GM19035 (cell line): Measurements from ENCODE around the gene PPP1R27.

Experiments used
- ATAC-seq: cut with Tn5 transposase; IDR thresholded peaks from one replicate; pipeline ENCODE4 v1.9.1; 2021; ENCODE audit not compliant: unreplicated experiment

PPP1R27 gene, protein sequence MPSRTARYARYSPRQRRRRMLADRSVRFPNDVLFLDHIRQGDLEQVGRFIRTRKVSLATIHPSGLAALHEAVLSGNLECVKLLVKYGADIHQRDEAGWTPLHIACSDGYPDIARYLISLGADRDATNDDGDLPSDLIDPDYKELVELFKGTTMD

DNA sequence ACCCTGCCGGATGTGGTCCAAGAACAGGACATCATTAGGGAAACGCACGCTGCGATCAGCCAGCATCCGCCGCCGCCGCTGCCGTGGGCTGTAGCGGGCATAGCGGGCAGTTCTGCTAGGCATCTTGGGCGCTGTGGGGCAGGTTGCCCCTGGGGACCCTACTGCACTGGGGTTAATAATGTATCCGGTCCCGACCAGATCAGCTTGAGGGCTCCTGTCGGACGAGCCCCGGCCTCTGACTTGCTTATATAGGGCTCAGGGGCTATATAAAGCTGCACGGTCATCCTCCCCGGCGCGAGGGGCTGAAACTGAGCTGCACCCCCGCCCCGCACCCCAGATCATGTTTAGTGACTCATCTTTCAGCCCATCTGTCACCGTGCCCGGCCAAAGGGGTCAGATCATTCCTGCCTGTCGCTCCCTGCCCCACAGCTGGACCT lies at the start of gene PPP1R27:
Gene PPP1R27 (minus strand): TSS at position 220 of the 437 bp plus-strand sequence. CDS start 97 bp downstream, at position 123.
- ATAC-seq = no peak

DNA sequence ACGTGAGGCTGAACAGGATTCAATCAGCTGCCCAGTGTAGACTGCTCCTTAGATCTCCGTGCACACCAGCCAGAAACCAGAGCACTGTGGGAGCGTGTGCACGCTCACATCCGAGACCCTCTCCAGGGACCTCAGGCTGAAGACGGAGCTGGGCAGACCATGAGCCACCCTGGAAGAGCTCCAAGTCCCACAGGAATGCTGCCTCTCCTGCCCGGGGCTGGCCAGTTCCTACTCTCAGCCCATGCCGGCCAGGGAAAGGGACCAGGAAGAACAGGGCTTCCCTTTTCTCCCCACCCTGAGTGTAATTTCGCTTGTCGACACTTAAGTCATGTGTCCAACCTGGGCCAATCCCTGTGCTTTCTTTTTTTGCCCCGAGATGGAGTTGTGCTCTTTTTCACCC lies 49.7 kb upstream of the PPP1R27 start:
- no peak for ATAC-seq

DNA sequence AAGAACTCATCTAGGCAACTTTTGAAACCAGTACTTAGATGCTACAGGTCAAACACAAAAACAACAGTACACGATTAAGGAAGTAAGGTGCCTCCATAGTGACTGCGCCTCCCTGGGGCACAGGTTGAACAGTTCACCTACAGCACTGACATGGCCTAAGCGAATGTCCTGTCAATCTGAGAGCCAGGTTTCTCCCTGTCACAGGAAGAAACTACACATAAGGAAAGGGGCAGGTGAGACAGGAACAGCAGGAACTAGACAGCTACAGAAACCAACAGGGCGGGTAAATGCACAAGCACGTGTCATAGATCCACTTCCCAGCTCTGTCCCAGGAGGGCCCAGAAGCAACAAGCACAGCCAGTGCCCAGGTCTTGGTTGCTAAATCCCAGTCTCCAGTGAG lies 44.3 kb upstream of the PPP1R27 start:
- no peak for ATAC-seq

DNA sequence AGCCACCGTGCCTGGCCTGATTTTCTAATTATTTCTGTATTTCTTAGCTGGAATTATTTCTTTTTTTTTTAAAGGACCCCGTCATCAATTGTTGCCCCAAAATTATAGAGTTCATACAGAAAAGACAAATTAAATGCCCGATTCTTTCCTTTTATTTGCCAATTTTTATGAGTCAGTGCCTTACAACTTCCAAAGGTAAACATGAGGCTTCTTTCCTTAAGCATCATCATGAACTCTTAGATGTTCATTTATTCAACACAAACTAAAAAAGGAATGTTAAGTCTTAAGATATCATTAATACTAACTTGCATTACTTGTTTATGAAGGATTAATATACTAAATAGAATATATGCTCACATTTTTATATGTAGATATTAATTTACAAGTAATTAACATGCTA lies 43.4 kb upstream of the PPP1R27 start:
- no peak for ATAC-seq

DNA sequence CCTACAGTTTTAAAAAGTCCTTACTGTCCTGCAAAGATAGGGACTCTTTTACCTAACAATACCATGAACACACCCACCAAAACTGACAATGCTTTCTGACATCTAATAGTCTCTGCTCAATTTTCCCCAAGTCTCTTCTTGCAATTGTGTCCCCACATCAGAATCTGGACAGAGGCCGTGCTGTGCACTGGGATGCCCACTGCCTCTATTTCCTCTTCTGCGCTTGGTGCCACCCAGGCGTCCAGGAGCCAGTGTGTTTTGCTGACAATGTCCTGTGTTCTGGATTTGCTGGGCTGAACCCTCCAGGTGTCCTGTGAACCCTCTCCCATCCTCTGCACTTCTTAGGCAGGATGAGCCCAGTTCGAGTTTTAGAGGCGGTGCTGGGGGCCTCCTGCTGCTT lies 42.7 kb upstream of the PPP1R27 start:
- ATAC-seq = no peak

DNA sequence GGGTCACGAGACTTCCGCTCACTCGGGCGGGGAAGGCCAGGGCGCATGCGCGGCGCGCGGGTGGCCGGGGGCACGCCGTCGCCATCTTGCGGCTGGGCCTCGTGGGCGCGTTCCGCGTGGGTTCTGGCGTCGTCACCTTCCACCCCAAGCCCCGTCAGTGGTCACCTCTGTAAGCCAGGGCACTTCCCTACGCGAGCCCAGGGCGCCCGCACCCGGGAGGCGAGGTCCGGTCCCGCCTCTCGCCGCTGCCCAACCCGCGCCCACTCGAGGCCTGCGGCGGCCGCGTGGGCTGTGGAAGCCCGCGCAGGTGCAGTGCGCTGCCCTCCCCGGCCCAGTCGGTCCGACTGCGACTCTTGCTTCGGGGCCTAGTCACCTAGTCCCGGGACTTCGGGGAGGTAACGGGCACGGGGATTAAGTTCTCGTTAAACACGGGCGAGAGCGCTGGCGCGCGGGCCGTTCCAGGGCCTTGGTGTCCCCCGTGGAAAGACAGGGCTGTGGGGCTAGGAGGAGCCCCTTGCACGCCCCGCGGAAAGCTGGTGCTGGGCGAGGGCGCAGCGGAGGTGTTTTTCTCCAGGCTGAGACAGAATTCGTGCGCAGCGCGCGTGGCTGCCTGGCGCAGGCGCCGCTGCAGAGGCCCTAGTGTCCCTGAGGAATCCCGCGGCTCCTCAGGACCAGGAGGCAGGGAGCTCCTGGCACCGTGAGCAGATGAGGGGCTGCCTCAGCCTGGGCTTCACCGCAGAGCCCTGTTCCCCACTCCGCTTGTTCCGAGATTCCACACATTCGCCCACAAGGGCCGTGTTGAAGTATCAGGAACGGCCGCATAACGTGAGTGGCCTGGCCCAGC lies 36.8 kb upstream of the PPP1R27 start:
- ATAC-seq = peak; percentile 11

DNA sequence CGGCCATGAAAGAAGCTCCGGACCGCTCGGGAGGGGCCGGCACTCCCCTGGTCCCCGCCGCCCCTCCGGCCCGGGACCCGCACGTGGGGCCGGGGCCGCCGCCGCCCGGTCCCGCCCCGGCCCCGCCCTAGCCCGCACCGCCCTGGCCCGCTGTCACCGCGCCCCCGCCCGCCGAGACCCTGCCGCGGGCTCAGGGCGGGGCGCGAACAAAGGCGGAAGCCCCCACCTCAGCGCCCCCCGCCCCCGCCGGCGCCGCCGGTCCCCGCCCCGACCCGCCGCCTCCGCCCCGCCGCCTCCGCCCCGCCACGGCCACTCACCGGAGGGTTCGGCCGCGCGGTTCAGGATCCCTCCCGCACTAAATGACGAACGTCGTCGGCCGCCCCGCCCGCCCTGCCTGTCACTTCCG lies 36.1 kb upstream of the PPP1R27 start, which contains the start of gene ARHGDIA:
Gene ARHGDIA (minus strand): TSS at position 357 of the 406 bp plus-strand sequence. CDS start 1,407 bp downstream, outside the sequence.
- peak; percentile 52 for ATAC-seq

DNA sequence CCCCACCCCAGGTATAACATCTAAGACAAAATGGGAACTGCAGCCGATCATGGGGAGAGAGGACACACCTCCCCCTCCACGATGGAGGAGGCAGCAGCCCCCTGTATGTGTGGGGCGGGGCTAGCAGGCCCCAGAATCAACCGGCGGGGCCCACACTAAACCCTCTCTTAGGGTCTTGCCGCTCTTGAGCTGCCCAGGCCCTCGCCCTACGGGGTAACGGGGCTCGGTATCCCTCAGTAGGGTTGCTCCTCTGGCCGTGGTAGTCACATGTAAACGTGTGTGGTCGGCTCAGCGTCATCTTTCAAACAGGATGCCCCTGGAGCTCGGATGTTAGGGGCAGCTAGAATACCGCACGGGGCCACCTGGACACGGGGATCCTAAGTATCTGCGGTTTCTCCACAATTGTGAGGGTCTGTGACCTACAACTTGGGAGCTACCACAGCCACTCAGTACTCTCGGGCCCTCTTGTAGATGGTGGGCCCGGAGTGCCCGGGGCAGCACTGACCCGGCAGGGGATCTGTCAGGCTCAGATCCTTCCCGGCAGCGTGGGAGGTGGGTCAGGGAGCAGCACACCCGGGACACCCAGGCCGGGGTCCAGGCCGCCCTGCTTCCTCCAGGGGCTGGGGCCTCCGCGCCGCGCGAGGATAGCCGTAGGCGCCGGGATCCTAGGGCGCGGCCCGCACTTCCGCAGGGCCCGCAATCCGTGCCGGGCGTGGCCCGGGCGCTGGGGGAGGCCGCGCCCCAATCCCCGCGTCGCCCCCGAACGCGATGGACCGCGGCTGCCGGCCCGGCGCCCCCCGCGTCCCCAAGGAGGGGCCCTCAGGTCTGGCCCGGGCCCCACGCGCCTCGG lies 35.5 kb upstream of the PPP1R27 start:
- ATAC-seq = peak; percentile 12

DNA sequence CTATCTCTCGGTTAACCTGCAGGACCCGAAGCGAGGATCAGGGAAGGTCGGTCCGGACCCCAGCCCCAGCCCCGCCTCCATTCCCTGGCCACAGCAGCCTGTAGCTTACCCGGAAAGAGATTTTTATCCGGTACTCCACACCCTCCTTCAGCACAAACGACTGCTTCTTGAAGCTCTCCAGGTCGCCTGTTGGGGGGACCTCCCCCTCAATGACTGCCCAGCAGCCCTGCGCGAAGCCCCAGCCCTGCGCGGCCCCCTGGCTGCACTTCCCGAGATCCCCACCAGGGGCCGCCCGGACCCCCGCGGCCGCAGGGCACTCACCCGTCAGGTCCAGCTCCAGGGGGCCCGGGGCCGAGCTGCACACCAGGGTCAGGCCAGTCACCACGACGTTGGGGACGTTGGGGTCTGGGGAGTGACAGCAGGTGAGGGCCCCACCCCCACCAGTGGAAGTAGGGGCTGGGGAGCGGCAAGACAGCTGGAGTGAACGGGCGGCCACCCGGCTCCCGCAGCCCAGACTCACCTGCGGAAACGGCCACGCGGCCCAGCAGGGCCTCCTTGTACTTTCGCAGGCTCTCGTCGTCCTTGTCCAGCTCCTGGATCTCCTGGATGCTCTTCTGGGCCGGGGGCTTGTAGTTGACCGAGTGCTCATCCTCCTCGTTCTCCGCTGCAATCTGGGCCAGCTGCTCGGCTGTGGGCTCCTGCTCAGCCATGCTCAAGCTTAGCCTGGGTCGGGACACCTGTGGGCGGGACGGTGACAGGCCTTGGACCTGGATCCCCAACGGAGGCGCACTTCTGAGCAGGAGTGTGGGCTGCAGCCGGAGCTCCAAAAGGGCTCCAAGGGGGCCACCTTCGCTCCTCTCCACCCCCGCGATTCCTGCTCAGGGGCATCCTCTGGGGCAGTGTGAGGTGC lies 34.6 kb upstream of the PPP1R27 start:
- ATAC-seq = no peak

DNA sequence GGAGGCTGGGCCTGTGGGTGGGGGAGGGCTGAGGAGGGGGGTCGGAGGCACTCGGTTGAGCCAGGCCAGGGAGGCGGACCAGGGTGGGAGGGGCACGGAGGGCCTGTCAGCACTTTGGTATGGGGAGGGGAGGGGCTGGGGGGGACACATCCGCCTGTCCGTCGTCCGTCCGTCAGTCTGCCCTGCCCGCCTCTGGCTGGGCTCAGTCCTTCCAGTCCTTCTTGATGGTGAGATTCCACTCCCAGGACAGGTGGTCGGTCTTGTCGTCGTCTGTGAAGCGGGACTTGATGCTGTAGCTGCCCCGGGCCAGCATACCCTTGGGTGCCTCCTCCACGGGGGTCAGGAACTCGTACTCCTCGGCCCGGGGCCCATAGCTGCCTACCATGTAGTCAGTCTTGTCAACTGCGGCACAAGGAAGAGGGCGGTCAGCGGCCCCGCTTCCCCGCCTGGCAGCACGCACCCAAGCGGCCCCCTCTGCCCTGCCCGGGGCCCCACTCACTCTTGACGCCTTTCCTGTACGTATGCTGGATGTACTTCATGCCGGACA lies 33.9 kb upstream of the PPP1R27 start:
- no peak for ATAC-seq

DNA sequence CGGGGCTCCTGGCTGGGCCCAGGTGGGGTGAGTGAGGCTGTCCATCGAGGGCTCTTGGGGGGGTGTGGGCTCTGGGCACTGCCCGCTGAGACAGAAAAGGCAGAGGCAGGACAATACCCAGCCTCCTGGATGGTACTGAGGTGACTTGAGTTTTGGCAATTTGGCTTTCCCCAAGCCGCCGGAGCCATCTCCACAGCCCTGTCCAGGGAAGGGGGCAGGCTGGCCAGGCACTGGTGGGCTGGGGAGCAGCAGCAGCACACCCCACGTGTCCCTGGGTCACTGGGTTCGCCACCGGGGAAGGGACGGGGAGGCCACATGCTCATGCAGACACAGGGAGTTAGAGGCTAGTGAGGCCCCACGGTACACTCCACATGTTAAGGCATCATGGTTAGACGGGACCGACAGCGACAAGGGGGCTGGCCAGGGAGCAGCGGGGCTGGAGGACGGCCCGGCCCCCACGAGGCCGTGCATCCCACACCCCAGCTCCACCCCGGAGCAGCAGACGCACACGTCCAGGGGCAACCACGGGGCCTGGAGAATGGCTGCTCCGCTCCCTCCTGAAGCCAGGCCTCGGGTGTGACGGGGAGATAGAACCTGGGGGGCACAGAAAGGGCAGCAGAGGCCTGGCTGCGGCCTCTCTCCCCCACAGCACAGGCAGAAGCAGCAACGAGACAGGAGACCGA lies 33.3 kb upstream of the PPP1R27 start:
- ATAC-seq = no peak

DNA sequence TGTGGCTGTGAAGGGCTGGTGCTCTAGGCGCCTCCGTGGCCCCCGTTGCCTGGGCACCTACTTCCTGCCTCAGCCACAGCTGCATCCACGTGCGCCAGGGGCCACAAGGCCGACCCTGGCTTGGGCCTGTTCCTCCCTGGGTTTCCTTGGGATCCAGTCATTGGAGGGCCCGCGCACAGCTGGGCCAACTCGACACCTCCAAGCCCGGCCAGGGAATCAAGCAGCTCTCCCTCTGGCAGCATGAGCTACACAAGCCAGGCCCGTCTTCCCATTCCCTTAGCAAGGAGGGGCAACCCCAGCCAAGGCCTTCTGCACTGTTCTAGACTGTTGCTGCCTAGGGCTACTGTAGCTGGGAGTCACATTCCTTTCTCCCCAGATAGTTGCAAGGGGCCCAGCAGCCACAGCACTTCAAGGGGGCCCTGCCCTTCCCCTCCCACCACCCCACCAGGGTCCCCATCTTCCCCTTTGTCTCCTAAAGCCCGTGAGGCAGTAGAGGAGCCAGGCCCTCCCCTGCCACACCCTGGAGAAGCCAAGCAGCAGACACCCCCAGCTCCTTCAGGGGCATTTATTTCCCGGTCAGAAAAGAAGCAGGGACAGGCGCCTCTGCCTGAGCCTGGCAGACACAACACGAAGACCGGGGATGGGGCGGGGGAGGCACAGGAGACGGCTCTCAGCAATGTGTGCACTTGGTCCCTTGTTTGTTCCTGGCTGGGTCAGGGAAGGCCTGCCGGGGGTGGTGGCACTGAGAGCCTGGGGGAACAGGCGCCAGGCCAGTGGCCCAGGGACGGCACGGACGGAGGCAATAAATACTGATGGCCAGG lies 32.5 kb upstream of the PPP1R27 start:
- ATAC-seq = no peak

DNA sequence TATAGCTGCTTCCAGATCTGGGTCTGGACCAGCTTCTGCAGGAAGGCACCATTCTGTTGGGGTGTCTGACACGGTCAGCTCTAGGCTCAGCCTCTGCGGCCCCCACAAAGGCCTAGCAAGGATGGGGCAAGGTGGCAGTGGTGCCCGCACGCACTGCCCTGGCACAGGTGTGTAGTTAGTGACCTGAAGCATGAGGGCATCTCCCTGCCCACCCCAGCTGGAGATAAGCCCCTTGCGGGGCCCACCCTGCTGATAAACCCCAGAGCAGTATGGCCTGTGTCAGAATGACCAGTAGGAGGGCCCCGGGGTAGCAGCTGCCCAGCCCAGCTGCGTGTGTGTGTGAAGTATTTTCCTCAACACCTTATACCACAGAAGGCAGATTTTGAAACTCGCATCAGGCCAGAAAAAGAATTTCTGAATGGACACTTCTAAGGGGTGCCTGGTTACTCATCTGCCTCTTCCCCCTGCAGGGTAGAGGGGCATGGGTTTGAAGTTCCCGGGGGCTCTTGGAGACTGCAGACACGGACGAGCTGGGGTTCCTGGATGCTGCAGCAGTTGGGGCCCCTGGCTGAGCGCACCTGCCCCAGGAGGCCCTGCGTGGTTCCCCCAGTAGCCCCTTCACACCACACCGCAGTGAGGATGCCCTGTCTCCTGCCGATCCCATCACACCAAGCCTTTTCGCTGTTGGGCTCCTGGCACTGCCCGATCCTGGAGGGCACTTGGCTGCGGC lies 31.8 kb upstream of the PPP1R27 start:
- no peak for ATAC-seq

DNA sequence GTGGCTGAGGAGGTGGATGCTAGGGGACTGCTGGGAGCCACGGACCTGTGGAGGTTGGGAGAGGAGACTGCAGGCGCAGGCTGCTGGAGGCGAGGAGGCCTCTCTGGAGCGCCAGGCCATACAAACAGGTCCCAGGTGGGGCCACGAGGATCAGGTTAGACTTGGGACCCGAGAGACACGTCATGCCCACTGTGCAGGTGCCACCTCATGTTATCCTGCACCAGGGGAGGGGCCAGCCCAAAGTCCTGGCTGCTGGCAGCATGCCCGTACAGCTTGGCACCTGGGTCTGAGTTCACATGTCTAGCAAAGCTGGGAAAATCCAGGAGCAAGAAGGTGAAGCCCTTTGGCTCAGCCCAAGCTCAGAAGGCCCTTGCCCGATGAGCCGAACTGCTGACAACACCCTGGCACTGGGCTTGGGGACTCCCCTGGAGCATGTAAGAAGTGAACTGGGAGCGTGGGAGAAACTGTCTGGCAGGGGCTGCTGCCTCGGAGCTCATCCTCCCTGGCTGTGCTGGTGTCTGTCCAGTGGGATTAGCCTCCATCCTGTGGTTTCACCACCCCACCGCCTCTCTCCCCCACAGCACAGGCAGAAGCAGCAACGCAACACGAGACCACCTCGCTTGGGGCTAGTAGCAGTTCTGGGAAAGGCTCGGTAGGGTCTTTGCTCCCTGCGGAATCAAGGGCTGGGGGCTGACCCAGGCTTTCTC lies 31.0 kb upstream of the PPP1R27 start:
- ATAC-seq = no peak

DNA sequence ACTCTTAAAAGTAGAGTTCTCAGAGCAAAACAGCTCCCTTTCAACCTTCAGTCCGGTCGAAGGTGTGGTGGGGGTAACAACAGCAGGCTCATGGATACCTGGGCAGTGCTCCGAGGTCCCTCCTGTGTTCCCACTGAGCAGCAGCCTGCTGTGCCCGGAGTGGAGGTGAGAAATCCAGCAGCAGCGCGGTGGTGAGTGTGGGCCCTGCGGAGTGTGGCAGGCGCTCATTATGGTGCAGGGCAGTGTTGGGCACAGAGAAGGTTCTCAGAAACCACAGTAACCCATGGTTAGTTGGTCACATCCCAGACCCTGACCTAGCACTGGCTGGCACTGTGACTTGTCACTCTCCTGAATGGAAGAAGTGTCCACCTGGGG lies 30.5 kb upstream of the PPP1R27 start:
- no peak for ATAC-seq

DNA sequence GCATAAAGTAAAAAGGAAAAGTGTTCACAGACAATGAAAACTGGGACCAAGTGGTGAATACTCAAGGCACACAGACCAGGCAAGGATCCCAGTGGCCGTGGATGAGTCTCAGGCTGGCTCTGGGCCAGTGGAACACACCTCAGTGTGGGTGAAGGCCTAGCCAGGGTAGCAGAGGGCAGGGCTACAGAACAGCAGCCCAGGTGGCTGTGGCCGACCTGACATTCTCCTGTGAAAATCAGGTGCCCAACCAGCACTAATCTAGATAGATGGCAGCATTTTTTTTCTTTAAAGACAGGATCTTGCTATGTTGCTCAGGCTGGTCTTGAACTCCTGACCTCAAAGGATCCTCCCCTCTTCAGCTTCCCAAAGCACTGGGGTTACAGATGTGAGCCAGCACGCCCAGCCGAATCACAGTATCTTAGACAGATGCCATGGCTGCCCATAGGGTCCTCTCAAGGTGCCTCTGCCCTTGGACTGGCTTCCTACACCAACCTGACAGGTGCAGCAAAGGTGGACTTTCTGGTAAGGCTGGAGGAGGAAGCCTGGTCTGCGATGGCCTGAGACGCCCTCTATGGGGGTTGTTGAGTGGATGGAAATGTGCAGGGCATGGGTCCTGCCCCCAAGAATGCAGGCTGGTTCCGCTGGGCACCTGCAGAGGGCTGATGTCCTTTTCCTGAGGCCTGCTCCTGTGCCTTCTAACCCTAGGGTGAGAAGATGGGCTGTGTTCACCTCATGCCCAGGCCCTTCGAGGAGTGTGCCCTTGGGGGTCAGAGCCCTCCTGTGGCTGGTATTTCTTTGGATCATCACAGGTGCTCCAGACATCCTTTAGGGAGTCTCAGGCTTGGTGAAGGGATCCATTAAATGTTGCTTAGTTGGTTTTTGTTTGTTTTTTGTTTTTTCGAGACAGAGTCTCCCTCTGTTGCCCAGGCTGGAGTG lies 29.3 kb upstream of the PPP1R27 start:
- no peak for ATAC-seq
